ENCODE measurements around the gene CAMLG. TPM values are rescaled to one million over a fixed set of nuclear protein-coding genes. Genes with fewer than 3 reads are reported as not detected.

Gene CAMLG
- total and polyA plus RNA-seq, 2 of the 8 experiments (the other 6 are each of a cell fraction or from before 2014, with no cell fraction given): 12.3 to 42.8 TPM

DNA sequence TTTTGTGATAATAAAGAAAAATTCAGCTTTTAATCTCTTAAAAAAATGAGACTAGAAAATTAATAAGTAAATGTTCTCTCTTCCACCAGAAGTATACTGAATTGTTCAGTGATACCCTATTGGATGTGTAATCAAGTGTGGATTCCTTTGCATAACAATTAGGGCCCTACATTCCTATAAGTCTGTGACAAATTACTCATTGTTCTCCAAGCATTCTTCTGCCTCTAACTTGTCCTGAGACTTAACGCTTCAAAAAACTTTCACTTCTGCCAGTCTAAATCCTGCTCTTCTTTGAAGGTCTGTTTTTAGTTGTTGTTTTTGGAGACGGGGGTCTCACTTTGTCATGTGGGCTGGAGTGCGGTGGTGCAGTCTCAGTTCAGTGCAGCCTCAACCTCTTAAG lies 11.1 kb downstream of the CAMLG start:
- Histone ChIP-seq H3K4ac (replicated peaks; ENCODE audit: insufficient read length, low read depth, low read length) (no peak overlapping the region), H4K8ac (ENCODE audit: extremely low read depth, insufficient read depth, low read length) (no peak overlapping the region), H2BK120ac (replicated peaks; ENCODE audit: low read depth, low read length) (no peak overlapping the region), H3K23me2 (ENCODE audit: low read depth, low read length) (no peaks in the 10 kb centered on the region), H2AK5ac (ENCODE audit: low read depth, low read length) (no peak overlapping the region), H3K4me2 (ENCODE audit: insufficient read depth in 1 of 2, low read depth in 2 of 2, low read length in 2 of 2) (no peak overlapping the region), H3K14ac (ENCODE audit: insufficient read length) (no peak overlapping the region), H2BK20ac (ENCODE audit: low read length) (no peak overlapping the region), H3K9me3 (ENCODE audit: insufficient read depth in 2 of 2, low read depth in 1 of 2, low read length in 1 of 2) (no peaks in the 10 kb centered on the region), H4K20me1 (replicated peaks in 1 of 2; ENCODE audit: control insufficient read depth in 1 of 2, insufficient read depth in 2 of 2, low read length in 2 of 2) (no peaks in the 10 kb centered on the region), H3K79me2 (ENCODE audit: control insufficient read depth in 1 of 2, insufficient read depth in 2 of 2, low read length in 2 of 2) (no peaks in the 10 kb centered on the region; a peak in 1 of 4 replicates), H3K4me1 (replicated peaks in 1 of 4; ENCODE audit: control insufficient read depth in 3 of 4, insufficient read depth in 4 of 4, low read length in 3 of 4) (no peaks in the 10 kb centered on the region), H3K23ac (ENCODE audit: insufficient read length) (no peak overlapping the region), H2AFZ (ENCODE audit: low read length) (no peak overlapping the region), H3K27ac (ENCODE audit: low read depth, low read length) (no peak overlapping the region), H3K4me3 (ENCODE audit: extremely low read depth in 1 of 4, insufficient read depth in 2 of 4, low read depth in 3 of 4, low read length in 4 of 4) (no peak overlapping the region), H2BK5ac (ENCODE audit: low read depth, low read length) (peak overlapping the region; percentile 35; the same call in 1 of the 2 replicates), H4K91ac (replicated peaks; ENCODE audit: insufficient read length, low read length) (no peak overlapping the region), H2BK12ac (ENCODE audit: low read depth, low read length) (no peak overlapping the region; the same call in 1 of the 2 replicates), H3K9ac (replicated peaks in 1 of 4; ENCODE audit: extremely low read depth in 1 of 4, low read depth in 3 of 4, low read length in 3 of 4) (no peak overlapping the region), H3K27me3 (replicated peaks in 1 of 4; ENCODE audit: control insufficient read depth in 3 of 4, extremely low read depth in 1 of 4, insufficient read depth in 3 of 4, low read length in 3 of 4) (no peaks in the 10 kb centered on the region), H3K56ac (replicated peaks; ENCODE audit: insufficient read length, low read depth, low read length) (no peak overlapping the region), H3K79me1 (ENCODE audit: low read depth, low read length) (no peaks in the 10 kb centered on the region), H3K36me3 (ENCODE audit: control insufficient read depth in 2 of 4, insufficient read depth in 4 of 4, low read length in 3 of 4) (peaks cover 0 to 11% (median 0%) of the 10 kb centered on the region in 4 experiments; a peak in 2 of 8 replicates), H2BK15ac (ENCODE audit: low read length) (no peak overlapping the region), H4K5ac (ENCODE audit: insufficient read length, low read depth, low read length) (no peak overlapping the region), H3K18ac (ENCODE audit: extremely low read depth, low read length) (no peak overlapping the region)
- 88% methylated on average over 3 of the region's 3 CpGs; no CpG with 5 or more reads in 1 of the 2 experiments for WGBS, 2 experiments (ENCODE audit: extremely low coverage in 1 of 2, insufficient coverage in 1 of 2, insufficient read length in 1 of 2, insufficient replicate concordance in 2 of 2, low coverage in 1 of 2, low lambda C conversion rate in 2 of 2, missing lambda C conversion rate in 1 of 2)
- ChIA-PET CTCF (ENCODE audit: partially characterized antibody) (interaction anchor here (0.6 to 1.4 kb wide), 3 partner anchors 11 to 174 kb away, joined by 4 to 8 read pairs (median 4); partner anchors contain the start of gene CAMLG), POLR2A (ENCODE audit: partially characterized antibody) (interaction anchor here (1.3 to 3.8 kb wide), 2 partner anchors 8 to 11 kb away, joined by 10 to 14 read pairs; partner anchors contain the start of genes CAMLG and DDX46)
- FAIRE-seq: no peak
- TF ChIP-seq GABPA (IDR thresholded peaks at IDR 0.05; ENCODE audit: borderline replicate concordance, insufficient read depth, low read length) (no peak), POU5F1 (IDR thresholded peaks at IDR 0.05; ENCODE audit: low read depth, low read length) (0 out of 2 replicates have a peak, but pooled peaks have one; percentile 55), CTBP2 (IDR thresholded peaks at IDR 0.05; ENCODE audit: borderline replicate concordance, insufficient read depth, insufficient read length, low read length) (no peak), TEAD4 (IDR thresholded peaks at IDR 0.05; ENCODE audit: low read depth, low read length) (0 out of 2 replicates have a peak, but pooled peaks have one; percentile 53), SAP30 (IDR thresholded peaks at IDR 0.05; ENCODE audit: insufficient read depth, insufficient replicate concordance, low read length) (no peak), YY1 (IDR thresholded peaks at IDR 0.05; ENCODE audit: low read depth, low read length) (no peak)
- no peak for DNase-seq (ENCODE audit: low read depth in 1 of 2, low spot score in 2 of 2)

Data from H1 (cell line).